NB4 (cell line): ENCODE data around the gene KLKB1.

Experiments used
- MYC ChIP-seq: IDR thresholded peaks from 2 replicates; pipeline ENCODE4 v1.6.1; 2011; ENCODE audit warnings: low read depth, low read length
- POLR2A ChIP-seq: IDR thresholded peaks from 2 replicates; pipeline ENCODE4 v1.6.1; 2011; ENCODE audit warnings: mild to moderate bottlenecking; ENCODE audit not compliant: insufficient read length; ENCODE audit errors: extremely low read depth
- TF ChIP-seq, protein P1 (sequence below): IDR thresholded peaks from one replicate; pipeline ENCODE4 v1.5.1; 2012; ENCODE audit warnings: low read depth, low read length

DNA sequence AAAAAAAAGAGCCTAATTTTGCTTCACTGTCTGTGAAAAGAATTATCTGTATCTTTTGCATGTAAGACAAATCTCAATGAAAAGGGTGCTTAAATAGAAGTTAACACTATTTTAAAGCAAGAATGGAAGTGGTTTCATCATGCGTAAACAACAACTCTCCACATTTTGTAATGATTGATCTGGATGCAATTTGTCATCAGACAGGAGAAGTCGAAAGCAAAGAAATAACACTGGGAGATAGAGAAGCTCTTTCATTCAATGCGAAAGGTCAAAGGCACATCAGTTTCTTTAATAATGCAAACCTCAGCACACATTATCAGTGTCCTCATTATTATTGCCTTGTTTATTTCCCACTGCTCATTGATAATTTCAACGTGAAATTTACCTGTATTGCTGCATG is 8.8 kb downstream of the KLKB1 start:
- TF ChIP-seq, protein P1, sequence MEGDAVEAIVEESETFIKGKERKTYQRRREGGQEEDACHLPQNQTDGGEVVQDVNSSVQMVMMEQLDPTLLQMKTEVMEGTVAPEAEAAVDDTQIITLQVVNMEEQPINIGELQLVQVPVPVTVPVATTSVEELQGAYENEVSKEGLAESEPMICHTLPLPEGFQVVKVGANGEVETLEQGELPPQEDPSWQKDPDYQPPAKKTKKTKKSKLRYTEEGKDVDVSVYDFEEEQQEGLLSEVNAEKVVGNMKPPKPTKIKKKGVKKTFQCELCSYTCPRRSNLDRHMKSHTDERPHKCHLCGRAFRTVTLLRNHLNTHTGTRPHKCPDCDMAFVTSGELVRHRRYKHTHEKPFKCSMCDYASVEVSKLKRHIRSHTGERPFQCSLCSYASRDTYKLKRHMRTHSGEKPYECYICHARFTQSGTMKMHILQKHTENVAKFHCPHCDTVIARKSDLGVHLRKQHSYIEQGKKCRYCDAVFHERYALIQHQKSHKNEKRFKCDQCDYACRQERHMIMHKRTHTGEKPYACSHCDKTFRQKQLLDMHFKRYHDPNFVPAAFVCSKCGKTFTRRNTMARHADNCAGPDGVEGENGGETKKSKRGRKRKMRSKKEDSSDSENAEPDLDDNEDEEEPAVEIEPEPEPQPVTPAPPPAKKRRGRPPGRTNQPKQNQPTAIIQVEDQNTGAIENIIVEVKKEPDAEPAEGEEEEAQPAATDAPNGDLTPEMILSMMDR = no peak
- TF ChIP-seq POLR2A (no peak), MYC (no peak)
